HG02852 (cell line): ENCODE data around the gene ADAMTS13.

Experiments
- ATAC-seq: cut with Tn5 transposase; IDR thresholded peaks from one replicate; pipeline ENCODE4 v1.9.1; 2021; ENCODE audit warnings: mild to moderate bottlenecking, moderate library complexity; ENCODE audit not compliant: unreplicated experiment

Gene ADAMTS13

DNA sequence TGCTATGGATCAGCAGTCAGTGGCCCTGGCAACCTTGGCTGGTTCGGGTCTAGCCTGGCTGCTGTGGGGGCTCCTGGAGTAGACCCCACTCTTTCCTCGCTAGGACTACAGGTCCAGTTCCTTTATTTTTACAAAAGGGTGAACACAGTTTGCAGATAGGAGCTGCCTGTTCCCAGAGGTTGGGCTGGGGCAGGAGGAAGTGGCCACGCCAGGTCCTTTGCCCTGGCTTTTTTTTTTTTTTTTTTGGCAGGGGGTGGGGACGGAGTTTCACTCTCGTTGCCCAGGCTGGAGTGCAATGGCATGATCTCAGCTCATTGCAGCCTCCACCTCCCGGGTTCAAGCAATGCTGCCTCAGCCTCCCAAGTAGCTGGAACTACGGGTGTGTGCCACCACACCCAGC lies 48.8 kb downstream of the ADAMTS13 start:
- no peak for ATAC-seq

DNA sequence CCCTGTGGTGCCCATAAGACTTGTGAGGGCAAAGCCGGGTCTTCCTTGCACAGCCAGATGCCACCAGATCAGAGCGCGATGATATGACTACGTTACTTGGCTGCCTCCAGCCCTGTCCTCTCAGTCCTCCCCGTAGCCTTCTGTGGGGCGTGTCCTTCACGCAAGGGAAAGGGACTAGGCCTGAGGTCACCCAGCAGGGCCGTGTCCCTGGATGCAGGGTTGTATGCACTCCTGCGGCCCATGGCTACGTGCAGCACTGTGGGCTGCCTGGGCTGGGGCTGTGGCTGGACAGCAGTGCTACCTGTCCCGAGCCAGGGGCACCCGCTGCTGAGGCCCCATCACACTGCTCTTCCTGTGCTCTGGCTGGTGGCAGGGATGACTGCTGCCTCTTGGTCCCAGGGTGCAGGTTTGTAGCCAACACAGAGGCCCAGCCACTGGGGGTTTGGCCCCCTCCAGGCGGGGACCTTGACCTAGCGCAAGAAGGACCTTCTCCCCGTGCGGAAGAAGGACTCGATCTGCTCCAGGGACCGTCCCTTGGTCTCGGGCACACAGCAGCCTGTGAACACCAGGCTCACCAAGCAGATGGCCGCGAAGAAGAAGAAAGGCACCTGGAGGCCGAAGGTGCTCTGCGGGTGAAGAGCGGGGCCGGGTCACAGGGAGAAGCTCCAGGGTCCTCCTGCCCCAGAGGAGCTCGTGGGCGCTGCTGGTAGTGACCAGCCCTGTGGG lies 49.5 kb downstream of the ADAMTS13 start:
- ATAC-seq: no peak

DNA sequence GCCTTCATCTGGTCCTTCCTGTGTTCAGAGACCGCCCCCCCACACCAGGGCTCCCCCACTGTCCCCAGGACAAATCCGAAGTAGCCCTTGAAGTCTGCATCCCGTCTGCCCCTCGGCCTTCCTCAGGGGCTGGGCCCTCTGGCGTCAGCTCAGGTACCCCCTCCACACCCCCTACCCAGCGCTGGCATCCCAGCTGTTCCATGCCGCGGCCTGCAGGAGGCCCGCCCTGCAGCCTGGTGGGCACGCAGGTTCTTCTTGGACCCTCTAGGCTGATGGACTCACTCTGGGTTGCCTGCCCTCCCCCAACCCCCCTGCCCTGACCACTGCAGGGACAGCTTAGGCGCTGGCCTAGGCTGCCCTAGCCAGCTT lies 50.1 kb downstream of the ADAMTS13 start:
- no peak for ATAC-seq

GRCh38 chr9:133472753-133473378 lies 50.7 kb downstream of the ADAMTS13 start:
- ATAC-seq: no peak

DNA sequence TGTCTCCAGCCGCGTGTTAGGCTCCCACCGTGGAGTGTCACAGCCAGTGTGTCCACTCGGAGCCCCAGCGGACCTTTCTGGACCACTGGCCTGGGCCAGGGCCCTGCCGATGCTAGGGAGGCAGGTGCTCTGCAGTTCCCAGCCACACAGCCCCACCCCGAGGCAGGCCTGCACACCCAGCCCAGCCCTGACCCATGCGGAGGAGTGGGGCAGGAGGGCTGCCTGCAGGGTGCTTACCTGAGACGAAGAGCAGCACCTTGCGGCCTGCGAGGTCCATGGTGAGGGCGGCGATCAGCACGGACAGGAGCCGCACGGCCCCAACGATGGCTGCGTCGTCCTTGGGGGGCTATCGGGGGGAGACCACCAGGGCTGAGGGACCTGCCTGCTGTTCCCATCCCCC lies 51.6 kb downstream of the ADAMTS13 start:
- no peak for ATAC-seq

- ATAC-seq: no peak
These were observed 52.0 kb downstream of the ADAMTS13 start for GRCh38 chr9:133474215-133474614.

- ATAC-seq: no peak
These were observed 52.7 kb downstream of the ADAMTS13 start for GRCh38 chr9:133474853-133475252.

DNA sequence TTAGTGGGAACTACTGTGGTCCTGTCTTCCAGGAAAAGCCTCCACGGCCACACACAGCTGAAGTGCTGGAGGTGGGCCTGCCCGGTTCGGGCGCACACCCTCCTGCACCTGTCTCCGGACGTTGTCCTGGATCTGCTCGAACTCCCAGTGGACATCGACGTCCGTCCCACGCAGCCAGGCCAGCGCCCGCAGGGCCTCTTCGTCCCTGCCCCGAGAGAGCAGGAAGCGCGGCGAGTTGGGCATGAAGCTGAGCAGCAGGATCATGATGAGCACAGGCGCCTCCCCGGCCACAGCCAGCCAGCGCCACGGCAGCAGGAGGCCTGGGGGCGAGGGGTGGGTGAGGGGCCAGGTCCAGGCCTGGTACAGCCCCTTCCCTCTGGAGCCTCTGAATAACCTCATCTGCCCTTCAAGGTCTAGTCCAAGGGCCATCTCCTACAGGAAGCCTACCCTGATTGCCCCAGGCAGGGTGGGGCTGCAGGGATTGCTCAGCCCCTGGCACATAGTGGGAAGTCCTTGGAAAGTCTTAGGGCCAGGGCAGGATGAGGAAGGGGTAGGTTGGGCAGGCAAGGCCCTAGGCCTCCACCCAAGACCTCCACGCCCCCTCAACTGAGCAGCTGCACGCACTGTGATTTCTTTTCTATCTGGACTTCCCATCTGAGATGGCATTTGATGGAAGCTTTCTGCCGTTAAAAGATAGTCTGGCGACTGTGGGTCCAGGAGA lies 53.3 kb downstream of the ADAMTS13 start:
- no peak for ATAC-seq

DNA sequence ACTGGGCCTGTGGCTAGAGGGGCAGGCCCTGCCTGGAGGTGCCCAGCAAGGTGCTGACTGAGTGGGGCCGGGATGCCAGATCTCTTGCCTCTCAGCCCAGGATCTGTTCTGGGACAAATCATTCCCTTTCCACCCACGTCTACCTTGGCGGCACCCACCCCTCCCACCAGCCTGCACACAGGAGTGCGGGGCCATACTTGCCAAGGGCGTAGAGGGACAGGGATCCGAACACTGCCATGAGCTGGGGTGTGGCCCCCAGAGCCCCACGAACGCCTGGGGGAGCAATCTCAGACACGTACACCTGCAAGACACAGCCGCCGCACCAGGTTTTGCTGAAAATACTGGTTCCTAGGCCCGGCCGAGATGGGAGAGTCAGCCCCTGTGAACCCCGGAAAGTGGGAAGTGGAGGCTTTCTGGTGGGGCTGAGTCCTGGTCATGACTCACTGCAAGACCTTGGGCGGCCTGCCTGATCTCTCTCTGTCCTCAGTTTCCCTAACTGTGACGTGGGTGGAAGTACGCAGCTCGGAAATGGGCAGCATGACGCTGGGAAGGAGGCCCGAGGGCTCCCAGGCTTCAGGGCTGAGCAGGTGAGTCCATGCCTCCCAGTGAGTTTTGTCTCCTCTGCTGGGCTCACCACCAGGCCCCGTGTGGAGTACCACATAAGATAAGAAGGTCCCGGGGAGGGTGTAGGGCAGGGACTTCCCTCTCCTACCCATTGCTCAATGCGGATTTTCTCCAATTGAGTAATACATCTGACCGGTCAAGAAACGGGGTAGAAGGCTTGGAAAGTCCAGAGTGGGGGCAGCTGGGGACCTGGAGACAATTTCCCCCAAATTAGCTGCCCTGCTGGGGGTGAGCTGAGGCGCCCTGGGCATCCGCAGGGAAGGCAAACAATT lies 54.1 kb downstream of the ADAMTS13 start:
- no peak for ATAC-seq

- ATAC-seq: no peak
These were observed 54.8 kb downstream of the ADAMTS13 start for GRCh38 chr9:133476941-133477340.

DNA sequence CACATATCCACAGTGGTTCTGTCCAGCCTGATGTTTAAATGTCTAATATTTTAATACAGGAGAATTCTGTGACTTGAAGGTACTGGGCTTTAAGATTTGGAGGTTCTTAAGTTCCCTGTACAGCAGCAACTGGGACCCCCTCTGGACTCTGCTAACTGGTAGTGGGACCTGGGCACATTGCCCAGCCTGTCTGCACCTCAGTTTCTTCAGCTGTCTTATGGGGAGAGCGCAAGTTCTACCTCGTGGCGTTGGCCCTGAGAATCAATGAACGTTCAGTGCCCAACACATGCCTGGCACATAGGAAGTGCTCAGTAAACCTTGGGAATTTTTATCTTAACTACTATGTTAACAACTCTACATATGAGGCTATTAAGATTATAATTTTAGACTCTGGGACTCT lies 55.3 kb downstream of the ADAMTS13 start:
- no peak for ATAC-seq

GRCh38 chr9:133477992-133478850 lies 56.1 kb downstream of the ADAMTS13 start:
- ATAC-seq: peak; percentile 42

DNA sequence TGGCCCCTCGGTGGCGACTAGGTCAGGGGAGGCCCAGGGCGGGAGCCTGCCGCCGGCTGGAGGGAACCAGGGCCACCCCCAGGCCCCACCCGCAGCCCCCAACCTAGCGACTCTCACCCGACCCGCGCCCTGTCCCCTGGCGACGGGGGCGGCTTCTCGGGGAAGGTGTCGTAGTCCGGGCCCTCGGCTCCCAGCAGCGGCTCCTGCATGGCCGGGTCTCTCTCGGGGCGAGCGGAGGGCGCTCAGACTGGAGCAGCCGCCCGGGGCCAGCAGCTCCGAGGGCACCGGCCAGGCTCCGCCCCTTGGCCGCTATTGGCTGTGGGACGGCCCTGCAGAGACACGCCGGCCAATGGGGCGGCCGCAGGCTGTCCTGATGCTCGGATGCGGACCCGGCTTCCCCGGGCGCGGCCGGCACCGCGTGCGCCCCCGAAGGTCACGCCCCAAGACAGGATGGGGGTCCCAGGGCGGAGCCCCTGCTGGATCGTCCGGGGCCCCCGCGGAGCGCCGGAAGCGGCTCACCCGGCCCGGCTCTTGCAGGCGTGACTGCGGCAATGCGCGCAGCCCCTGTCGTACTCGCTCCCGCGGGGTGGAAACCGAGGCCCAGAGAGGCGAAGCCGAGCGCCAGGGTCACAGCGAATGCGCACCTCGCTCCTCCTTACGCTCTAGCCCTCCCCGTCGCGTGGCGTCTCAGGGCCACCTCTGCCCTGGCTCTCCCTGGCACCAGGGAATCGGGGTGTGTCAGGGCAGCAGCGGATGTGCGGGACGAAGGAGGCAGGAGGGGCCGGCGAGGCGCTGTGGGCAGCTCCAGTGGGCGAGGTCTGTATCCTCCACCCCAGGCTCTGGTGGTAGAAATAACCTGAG lies 56.9 kb downstream of the ADAMTS13 start, which contains the start of gene SLC2A6:
SLC2A6 (minus strand) TSS at position 249 of the 861 bp plus-strand sequence; CDS start at position 209, 40 bp downstream.
- peak; percentile 93 for ATAC-seq

DNA sequence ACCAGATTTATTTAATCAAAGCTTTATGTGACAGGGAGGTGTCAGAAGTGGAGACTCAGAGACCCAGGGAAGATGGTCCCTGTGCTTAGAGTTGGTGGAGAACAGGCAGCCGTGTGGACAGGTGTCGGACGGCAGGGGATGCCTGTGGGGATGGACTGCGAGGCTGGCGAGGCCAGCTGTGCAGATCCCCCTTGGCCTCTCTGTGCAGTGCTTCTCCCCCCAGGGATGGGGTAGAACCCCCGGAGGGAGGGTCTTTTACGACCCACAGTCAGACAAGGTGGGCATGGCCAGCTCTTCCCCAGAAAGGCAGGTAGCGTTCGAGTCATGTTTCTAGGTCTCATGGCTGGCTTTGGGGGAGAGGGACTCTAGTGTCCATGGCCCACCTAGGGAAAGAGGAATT lies 61.4 kb downstream of the ADAMTS13 start:
- ATAC-seq: no peak

DNA sequence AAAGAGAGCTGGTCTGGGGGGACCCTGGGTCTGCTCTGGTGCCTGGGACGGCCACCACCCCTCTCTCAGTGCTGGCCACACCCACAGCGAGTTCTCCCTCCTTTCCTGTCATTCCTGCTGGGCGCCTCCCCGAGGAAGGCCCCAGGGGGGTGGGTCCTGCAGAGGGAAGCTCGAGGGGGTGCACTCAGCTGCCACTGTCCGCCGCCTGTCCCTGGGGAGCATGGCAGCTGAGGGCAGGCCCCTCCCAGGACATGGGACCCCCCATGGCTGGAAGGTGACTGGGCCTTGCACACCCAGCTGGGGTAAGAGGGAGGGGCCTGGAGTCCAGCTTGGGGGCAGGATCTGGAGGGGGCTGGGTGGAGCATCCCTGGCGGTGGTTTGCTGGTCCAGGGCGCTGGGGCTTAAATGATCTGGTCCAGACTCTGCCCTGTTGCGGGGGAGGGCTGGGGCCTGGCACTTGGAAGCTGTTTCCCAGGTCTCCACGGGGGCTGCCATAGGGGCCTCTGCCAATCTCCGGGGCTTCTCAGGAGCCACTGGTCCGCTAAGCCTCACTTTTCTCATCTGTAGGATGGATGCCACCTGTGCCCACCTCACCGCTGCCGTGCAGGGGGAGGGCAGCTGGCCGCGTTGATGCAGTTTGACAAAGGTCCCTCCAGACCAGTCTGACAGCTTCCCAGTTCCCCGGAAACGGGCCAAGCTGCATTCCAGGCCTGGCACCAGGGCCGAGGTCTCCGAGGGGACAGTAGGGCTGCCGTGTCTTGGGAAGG lies 62.7 kb downstream of the ADAMTS13 start:
- ATAC-seq: no peak

DNA sequence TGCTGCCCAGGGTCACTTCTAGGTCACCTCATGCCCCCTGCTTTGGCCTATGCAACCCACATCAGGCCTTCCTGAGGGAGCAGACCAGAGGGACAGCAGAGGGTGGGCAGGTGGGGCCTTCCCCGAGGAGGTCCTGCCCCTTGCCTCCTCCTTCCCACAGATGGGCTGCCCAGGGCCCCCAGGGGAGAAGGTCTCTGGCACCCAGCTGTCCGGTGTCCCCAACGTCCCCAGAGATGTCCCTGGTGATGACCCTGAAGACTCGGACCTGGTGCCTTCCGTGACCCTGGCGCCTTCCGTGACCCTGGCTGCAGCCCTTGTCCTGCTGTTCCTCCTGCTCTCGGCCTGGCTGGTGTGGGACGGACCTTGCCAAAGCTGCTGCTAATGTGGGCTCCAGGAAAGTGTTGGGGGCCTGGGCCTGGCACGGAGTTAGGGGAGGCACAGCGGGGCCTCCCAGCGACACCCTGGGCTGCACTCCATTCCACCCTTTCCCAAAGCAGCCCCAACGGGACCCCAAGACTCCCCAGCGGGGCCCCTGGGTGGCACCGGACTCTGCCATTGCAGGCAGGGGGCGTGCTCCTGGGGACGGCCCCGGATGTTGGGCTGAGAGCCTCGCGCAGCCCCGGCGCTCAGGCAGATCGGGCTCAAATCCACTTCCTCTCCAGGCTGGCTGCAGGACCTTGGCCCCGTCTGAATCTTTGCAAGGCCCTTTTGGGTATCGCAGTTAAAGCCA lies 63.5 kb downstream of the ADAMTS13 start:
- ATAC-seq: no peak

DNA sequence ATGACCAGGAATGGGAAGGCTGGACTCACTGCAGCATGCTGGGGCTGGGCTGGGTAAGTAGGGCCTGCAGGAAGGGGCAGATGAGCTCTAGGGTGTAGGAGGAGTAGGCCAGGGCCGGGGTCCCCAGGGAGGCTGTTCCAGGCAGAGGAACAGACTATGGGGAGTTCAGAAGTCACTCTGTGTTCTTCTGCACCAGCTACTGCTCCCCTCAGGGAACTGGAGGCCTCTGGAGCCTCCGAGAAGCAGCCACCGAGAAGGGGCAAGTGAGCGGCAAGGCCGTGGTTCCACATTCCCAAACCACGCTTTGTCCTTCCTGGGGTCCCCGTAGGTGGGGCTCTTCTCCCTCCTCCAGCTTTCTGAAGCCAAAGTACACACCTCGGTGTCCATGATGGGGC lies 65.2 kb downstream of the ADAMTS13 start:
- ATAC-seq: no peak
